Activated CD4-positive, alpha-beta T cell treated with anti-CD3 and anti-CD28 coated beads, Interleukin-2, amount 50 U/mL, for 1 hour (primary cell): ENCODE data around the gene SLC6A1.

Experiments
- DNase-seq: peaks from one replicate; pipeline ENCODE4 v3.0.0-alpha.2; 2020

Gene SLC6A1

GRCh38 chr3:10996345-10997013 is 3.9 kb downstream of the SLC6A1 start:
- no peak for DNase-seq

- no peak for DNase-seq
These were observed 4.6 kb downstream of the SLC6A1 start for GRCh38 chr3:10997196-10997595.

- no peak for DNase-seq
These were observed 6.0 kb downstream of the SLC6A1 start for GRCh38 chr3:10998542-10998941.

GRCh38 chr3:10999221-11000107 is 6.9 kb downstream of the SLC6A1 start:
- no peak for DNase-seq

- no peak for DNase-seq
These were observed 8.0 kb downstream of the SLC6A1 start for GRCh38 chr3:11000528-11000927.

GRCh38 chr3:11001020-11001657 is 8.6 kb downstream of the SLC6A1 start:
- no peak for DNase-seq

GRCh38 chr3:11001658-11002021 is 9.1 kb downstream of the SLC6A1 start:
- DNase-seq = no peak

GRCh38 chr3:11002371-11002807 is 9.8 kb downstream of the SLC6A1 start:
- no peak for DNase-seq

GRCh38 chr3:11004563-11004962 is 12.0 kb downstream of the SLC6A1 start:
- DNase-seq = no peak

GRCh38 chr3:11005686-11006256 is 13.2 kb downstream of the SLC6A1 start:
- DNase-seq = no peak

GRCh38 chr3:11006986-11007933 is 14.7 kb downstream of the SLC6A1 start:
- no peak for DNase-seq

- DNase-seq = no peak
These were observed 17.4 kb downstream of the SLC6A1 start for GRCh38 chr3:11009898-11010297.

GRCh38 chr3:11010426-11011165 is 18.0 kb downstream of the SLC6A1 start:
- no peak for DNase-seq

- no peak for DNase-seq
These were observed 21.7 kb downstream of the SLC6A1 start for GRCh38 chr3:11014253-11014652.

GRCh38 chr3:11014752-11015151 is 22.2 kb downstream of the SLC6A1 start:
- no peak for DNase-seq

GRCh38 chr3:11015369-11015768 is 22.8 kb downstream of the SLC6A1 start:
- DNase-seq = no peak

GRCh38 chr3:11016727-11017126 is 24.2 kb downstream of the SLC6A1 start:
- no peak for DNase-seq

- DNase-seq = no peak
These were observed 26.7 kb downstream of the SLC6A1 start for GRCh38 chr3:11019116-11019819.

GRCh38 chr3:11020764-11021163 is 28.2 kb downstream of the SLC6A1 start:
- DNase-seq = no peak

- DNase-seq = no peak
These were observed 29.1 kb downstream of the SLC6A1 start for GRCh38 chr3:11021611-11022011.

- DNase-seq = no peak
These were observed 29.6 kb downstream of the SLC6A1 start for GRCh38 chr3:11022115-11022514.
